IMR-90 (cell line): ENCODE measurements around the gene MROH2A.

Experiments used
- CHD1 ChIP-seq: IDR thresholded peaks from 2 replicates; pipeline ENCODE4 v1.6.1; 2012; ENCODE audit warnings: low read depth, low read length, improper control_type of control experiment
- FOS ChIP-seq: fragments of 150-350 bp; IDR thresholded peaks from 2 replicates; pipeline ENCODE4 v1.6.1; 2016; ENCODE audit warnings: low read depth, low read length
- MAZ ChIP-seq: IDR thresholded peaks from 2 replicates; pipeline ENCODE4 v1.6.1; 2012; ENCODE audit warnings: low read depth, mild to moderate bottlenecking, low read length, improper control_type of control experiment, moderate library complexity, borderline replicate concordance
- POLR2A ChIP-seq: IDR thresholded peaks from 2 replicates; pipeline ENCODE4 v1.6.1; 2012; ENCODE audit warnings: mild to moderate bottlenecking, low read depth, low read length
- RAD21 ChIP-seq: IDR thresholded peaks from 2 replicates; pipeline ENCODE4 v1.6.1; 2012; ENCODE audit warnings: low read length, improper control_type of control experiment
- RFX5 ChIP-seq: IDR thresholded peaks from 2 replicates; pipeline ENCODE4 v1.8.0; 2012; ENCODE audit warnings: low read depth, mild to moderate bottlenecking, low read length, moderate library complexity
- SMC3 ChIP-seq: fragments of 150-350 bp; IDR thresholded peaks from 2 replicates; pipeline ENCODE4 v1.6.1; 2016; ENCODE audit warnings: low read depth, mild to moderate bottlenecking, antibody characterized with exemption, low read length, moderate library complexity
- TF ChIP-seq, protein P1 (sequence below): conservative IDR thresholded peaks from 2 replicates; pipeline ENCODE4 v1.5.1; 2012; ENCODE audit warnings: mild to moderate bottlenecking, low read depth, low read length, improper control_type of control experiment
- TF ChIP-seq, protein P2 (sequence below): fragments of 150-350 bp; IDR thresholded peaks from 2 replicates; pipeline ENCODE4 v1.6.1; 2016; ENCODE audit warnings: low read depth, mild to moderate bottlenecking, low read length, moderate library complexity, borderline replicate concordance
- TF ChIP-seq, protein P3 (sequence below): fragments of 150-350 bp; IDR thresholded peaks from 2 replicates; pipeline ENCODE4 v1.6.1; 2017; ENCODE audit warnings: mild to moderate bottlenecking, antibody characterized with exemption, low read length, low read depth

DNA sequence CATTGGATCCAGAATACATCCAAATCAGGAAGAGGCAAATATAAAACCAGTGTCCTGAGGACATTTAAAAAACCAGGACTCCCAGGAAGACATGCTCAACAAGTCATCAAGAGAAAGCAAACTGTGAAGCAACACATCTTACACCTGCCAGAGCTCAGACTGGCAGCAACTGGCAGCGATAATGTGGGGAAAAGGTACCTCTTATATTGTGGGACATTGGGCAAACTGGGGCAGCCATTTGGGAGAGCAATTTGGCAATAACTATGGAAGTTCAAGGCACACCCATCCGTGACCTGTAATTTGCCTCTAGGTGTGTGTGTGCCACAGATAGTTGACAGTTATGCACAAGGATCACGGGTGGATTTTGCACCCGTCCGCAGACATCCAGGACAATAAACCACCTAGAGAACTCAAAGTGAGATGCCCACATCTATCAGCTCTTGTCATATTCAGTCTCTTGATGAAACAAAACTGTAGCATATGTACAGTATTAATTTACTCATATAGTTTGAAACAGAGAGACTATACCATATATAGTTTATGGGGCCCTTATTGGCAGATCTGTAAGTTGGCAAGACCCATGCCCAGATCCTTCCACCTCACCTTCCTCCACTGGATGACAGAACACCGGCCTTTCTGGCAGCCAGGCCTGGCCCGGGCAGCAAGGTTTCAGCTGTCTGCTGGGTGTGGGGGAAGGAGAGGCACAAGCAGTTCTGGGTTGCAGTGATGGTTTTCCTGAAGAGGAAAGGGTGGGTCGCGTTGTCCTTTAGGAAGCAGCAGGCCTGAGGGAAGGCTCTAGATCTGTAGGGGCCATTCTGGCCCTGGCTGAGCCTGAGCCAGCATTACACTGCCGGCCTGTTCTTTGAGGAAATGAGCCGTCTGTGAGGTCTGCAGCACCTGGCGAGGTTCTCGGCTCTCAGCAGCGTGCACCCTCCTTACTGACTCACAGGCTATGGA lies 57.4 kb downstream of the MROH2A start:
- TF ChIP-seq POLR2A (no peak), MAZ (no peak), FOS (no peak), CHD1 (no peak), RFX5 (no peak), RAD21 (no peak), SMC3 (no peak)
- TF ChIP-seq, protein P1, sequence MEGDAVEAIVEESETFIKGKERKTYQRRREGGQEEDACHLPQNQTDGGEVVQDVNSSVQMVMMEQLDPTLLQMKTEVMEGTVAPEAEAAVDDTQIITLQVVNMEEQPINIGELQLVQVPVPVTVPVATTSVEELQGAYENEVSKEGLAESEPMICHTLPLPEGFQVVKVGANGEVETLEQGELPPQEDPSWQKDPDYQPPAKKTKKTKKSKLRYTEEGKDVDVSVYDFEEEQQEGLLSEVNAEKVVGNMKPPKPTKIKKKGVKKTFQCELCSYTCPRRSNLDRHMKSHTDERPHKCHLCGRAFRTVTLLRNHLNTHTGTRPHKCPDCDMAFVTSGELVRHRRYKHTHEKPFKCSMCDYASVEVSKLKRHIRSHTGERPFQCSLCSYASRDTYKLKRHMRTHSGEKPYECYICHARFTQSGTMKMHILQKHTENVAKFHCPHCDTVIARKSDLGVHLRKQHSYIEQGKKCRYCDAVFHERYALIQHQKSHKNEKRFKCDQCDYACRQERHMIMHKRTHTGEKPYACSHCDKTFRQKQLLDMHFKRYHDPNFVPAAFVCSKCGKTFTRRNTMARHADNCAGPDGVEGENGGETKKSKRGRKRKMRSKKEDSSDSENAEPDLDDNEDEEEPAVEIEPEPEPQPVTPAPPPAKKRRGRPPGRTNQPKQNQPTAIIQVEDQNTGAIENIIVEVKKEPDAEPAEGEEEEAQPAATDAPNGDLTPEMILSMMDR, result no peak
- TF ChIP-seq, protein P2, sequence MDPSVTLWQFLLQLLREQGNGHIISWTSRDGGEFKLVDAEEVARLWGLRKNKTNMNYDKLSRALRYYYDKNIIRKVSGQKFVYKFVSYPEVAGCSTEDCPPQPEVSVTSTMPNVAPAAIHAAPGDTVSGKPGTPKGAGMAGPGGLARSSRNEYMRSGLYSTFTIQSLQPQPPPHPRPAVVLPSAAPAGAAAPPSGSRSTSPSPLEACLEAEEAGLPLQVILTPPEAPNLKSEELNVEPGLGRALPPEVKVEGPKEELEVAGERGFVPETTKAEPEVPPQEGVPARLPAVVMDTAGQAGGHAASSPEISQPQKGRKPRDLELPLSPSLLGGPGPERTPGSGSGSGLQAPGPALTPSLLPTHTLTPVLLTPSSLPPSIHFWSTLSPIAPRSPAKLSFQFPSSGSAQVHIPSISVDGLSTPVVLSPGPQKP, result no peak
- TF ChIP-seq, protein P3, sequence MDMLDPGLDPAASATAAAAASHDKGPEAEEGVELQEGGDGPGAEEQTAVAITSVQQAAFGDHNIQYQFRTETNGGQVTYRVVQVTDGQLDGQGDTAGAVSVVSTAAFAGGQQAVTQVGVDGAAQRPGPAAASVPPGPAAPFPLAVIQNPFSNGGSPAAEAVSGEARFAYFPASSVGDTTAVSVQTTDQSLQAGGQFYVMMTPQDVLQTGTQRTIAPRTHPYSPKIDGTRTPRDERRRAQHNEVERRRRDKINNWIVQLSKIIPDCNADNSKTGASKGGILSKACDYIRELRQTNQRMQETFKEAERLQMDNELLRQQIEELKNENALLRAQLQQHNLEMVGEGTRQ, result no peak
